ENCODE results near the gene FKTN. TPM values are rescaled to one million over a fixed set of nuclear protein-coding genes. Genes with fewer than 3 reads are reported as not detected.

Gene FKTN
- total and polyA plus RNA-seq, 9 of the 15 experiments (the other 6 are each of a cell fraction or from before 2014, with no cell fraction given), result 5.4 to 16.3 (median 10.4) TPM

GRCh38 chr9:105535920-105536668 is 21.8 kb upstream of the FKTN start:
- Histone ChIP-seq H3K27me3 (ENCODE audit: control insufficient read depth in 2 of 2, insufficient read depth in 2 of 2, low read length in 2 of 2) (no peaks in the 10 kb centered on the region), H3K4me2 (ENCODE audit: insufficient read depth, low read length) (no peak overlapping the region), H3K79me2 (ENCODE audit: control insufficient read depth, insufficient read depth, low read length) (no peaks in the 10 kb centered on the region), H3K36me3 (ENCODE audit: control insufficient read depth, insufficient read depth, low read length) (peaks cover 7% of the 10 kb centered on the region; the same call in 1 of the 3 replicates), H4K20me1 (replicated peaks; ENCODE audit: control insufficient read depth, insufficient read depth, low read length) (no peaks in the 10 kb centered on the region), H3K9ac (ENCODE audit: insufficient read depth in 1 of 2, low read depth in 2 of 2, low read length in 2 of 2) (no peak overlapping the region), H3K27ac (ENCODE audit: extremely low read depth, low read depth, low read length) (no peak overlapping the region), H2AFZ (ENCODE audit: low read depth, low read length) (no peak overlapping the region), H3K9me3 (replicated peaks; ENCODE audit: control insufficient read depth, insufficient read depth, low read depth, low read length) (no peaks in the 10 kb centered on the region), H3K4me3 (no peak overlapping the region), H3K9me1 (ENCODE audit: control insufficient read depth, insufficient read depth, low read length) (no peaks in the 10 kb centered on the region), H3K4me1 (replicated peaks in 1 of 2; ENCODE audit: control insufficient read depth in 2 of 2, insufficient read depth in 2 of 2, low read length in 2 of 2) (no peaks in the 10 kb centered on the region)
- ChIA-PET POLR2A (no interaction called here), CTCF (ENCODE audit: low intra/inter-chr PET ratio) (no interaction called here)
- in situ Hi-C loops (cut with MboI), result no loop called here
- DNase-seq (ENCODE audit: extremely low read depth in 1 of 4, low spot score in 3 of 4) (no peak), ATAC-seq (no peak), FAIRE-seq (no peak)
- TF ChIP-seq NEUROD1 (IDR thresholded peaks at IDR 0.05; ENCODE audit: borderline replicate concordance, low read depth, low read length, partially characterized antibody), result no peak
- no peak for TF ChIP-seq SMARCE1 (IDR thresholded peaks at IDR 0.05)
- TF ChIP-seq CC2D1A (IDR thresholded peaks at IDR 0.05), result no peak
- TF ChIP-seq PHB2 (IDR thresholded peaks at IDR 0.05; ENCODE audit: low read depth), result no peak
- TF ChIP-seq ZBTB11 (CRISPR knock-in tag; IDR thresholded peaks at IDR 0.05), result no peak
- no peak for TF ChIP-seq ZNF695 (CRISPR knock-in tag; IDR thresholded peaks at IDR 0.05)
- TF ChIP-seq E2F3 (CRISPR knock-in tag; IDR thresholded peaks at IDR 0.05), result no peak
- intact Hi-C loops (cut with micrococcal nuclease), result loop anchor here (5.0 kb wide), 1 partner anchor 109 kb away; no protein-coding TSS in a partner anchor
- 65% methylated on average over 3 of the region's 3 CpGs for WGBS (ENCODE audit: insufficient coverage, low coverage, missing lambda C conversion rate)
- BruUV-seq (replicated peaks), result no TSS peak
